HepG2 (cell line): ENCODE measurements around the gene EIF3L. TPM values are rescaled to one million over a fixed set of nuclear protein-coding genes. Genes with fewer than 3 reads are reported as not detected.

ENCODE experiments used
- FOXM1 ChIP-seq: sonication (generic); formaldehyde crosslinking; IDR thresholded peaks from 2 replicates; pipeline ENCODE4 v1.5.0; 2020; ENCODE audit warnings: missing genetic modification reagents
- KDM5B ChIP-seq: sonication (generic); formaldehyde crosslinking; IDR thresholded peaks from 2 replicates; pipeline ENCODE4 v1.4.0; 2020; ENCODE audit warnings: missing genetic modification reagents, mild to moderate bottlenecking, borderline replicate concordance
- NFKB2 ChIP-seq: sonication (generic); formaldehyde crosslinking; IDR thresholded peaks from 2 replicates; pipeline ENCODE4 v1.4.0; 2020; ENCODE audit warnings: missing genetic modification reagents, borderline replicate concordance
- NRL ChIP-seq: sonication (generic); formaldehyde crosslinking; IDR thresholded peaks from 2 replicates; pipeline ENCODE4 v1.5.0; 2020; ENCODE audit warnings: missing genetic modification reagents, mild to moderate bottlenecking, moderate library complexity, borderline replicate concordance
- PRPF4 ChIP-seq: fragments of 200-400 bp; formaldehyde crosslinking; IDR thresholded peaks from 2 replicates; pipeline ENCODE4 v1.6.1; 2016; ENCODE audit warnings: low read length, low read depth; ENCODE audit not compliant: poor library complexity, severe bottlenecking
- SKI ChIP-seq: fragments of 450-650 bp; IDR thresholded peaks from one replicate; pipeline ENCODE4 v1.6.1; 2018; ENCODE audit warnings: mild to moderate bottlenecking; ENCODE audit not compliant: partially characterized antibody
- SNRNP70 ChIP-seq: fragments of 200-400 bp; formaldehyde crosslinking; IDR thresholded peaks from 2 replicates; pipeline ENCODE4 v1.6.1; 2017; ENCODE audit warnings: mild to moderate bottlenecking, low read depth, low read length, moderate library complexity
- TEAD3 ChIP-seq: optimal IDR thresholded peaks from 2 replicates; pipeline ENCODE3; 2016; ENCODE audit warnings: borderline replicate concordance
- ZNF441 ChIP-seq: sonication (generic); formaldehyde crosslinking; IDR thresholded peaks from 2 replicates; pipeline ENCODE4 v1.7.0; 2021; ENCODE audit warnings: missing genetic modification reagents, borderline replicate concordance
- ZNF724P ChIP-seq: sonication (generic); formaldehyde crosslinking; IDR thresholded peaks from 2 replicates; pipeline ENCODE4 v1.8.0; 2022; ENCODE audit warnings: missing genetic modification reagents, borderline replicate concordance
- ZNF777 ChIP-seq: sonication (generic); formaldehyde crosslinking; IDR thresholded peaks from 2 replicates; pipeline ENCODE4 v1.4.0; 2020; ENCODE audit warnings: missing genetic modification reagents
- polyA plus RNA-seq, 8 experiments: library from polyadenylated mRNA; depleted of rRNA in 3 of 8; stranded (reverse) in 7 of 8; unstranded in 1 of 8; fragments of >200 nt; fragmentation: Illumina TruSeq in 4 of 8; extraction: Trizol in 4 of 8; gene quantifications; 2 replicates each; pipeline versions ENCODE4 v1.2.1 to v1.2.3, GENCODE V29; 2011 to 2016; ENCODE audit warnings: low read depth in 4 of 8, missing spikeins in 1 of 8, mixed read lengths in 1 of 8; ENCODE audit not compliant: insufficient read depth in 1 of 8
- total RNA-seq, 5 experiments: library from RNA; depleted of rRNA; stranded (reverse); fragments of >200 nt; fragmentation: Illumina TruSeq; extraction: Trizol; gene quantifications; 2 replicates each; pipeline ENCODE4 v1.2.3, GENCODE V29; 2016; ENCODE audit warnings: low read depth in 1 of 5
- TF ChIP-seq, protein P1 (sequence below): IDR thresholded peaks from 2 replicates; pipeline ENCODE4 v1.6.1; 2012; ENCODE audit warnings: low read length, improper control_type of control experiment
- TF ChIP-seq, protein P2 (sequence below), 2 experiments: sonication (generic) in 1 of 2; formaldehyde crosslinking in 1 of 2; IDR thresholded peaks; 2 replicates each; pipeline versions ENCODE4 v1.4.0 to v1.6.1; 2016 to 2020; ENCODE audit warnings: borderline replicate concordance in 1 of 2, low read depth in 1 of 2, mild to moderate bottlenecking in 1 of 2, missing genetic modification reagents in 1 of 2
- TF ChIP-seq, protein P3 (sequence below): sonication (generic); formaldehyde crosslinking; IDR thresholded peaks from 2 replicates; pipeline ENCODE4 v1.8.0; 2022; ENCODE audit warnings: missing genetic modification reagents, mild to moderate bottlenecking, borderline replicate concordance
- TF ChIP-seq, protein P4 (sequence below): sonication (generic); formaldehyde crosslinking; IDR thresholded peaks from 2 replicates; pipeline ENCODE4 v1.4.0; 2020; ENCODE audit warnings: missing genetic modification reagents

EIF3L gene
- total and polyA plus RNA-seq, 2 of the 13 experiments (the other 11 are each of a cell fraction or from before 2014, with no cell fraction given): 514 to 793 TPM

DNA sequence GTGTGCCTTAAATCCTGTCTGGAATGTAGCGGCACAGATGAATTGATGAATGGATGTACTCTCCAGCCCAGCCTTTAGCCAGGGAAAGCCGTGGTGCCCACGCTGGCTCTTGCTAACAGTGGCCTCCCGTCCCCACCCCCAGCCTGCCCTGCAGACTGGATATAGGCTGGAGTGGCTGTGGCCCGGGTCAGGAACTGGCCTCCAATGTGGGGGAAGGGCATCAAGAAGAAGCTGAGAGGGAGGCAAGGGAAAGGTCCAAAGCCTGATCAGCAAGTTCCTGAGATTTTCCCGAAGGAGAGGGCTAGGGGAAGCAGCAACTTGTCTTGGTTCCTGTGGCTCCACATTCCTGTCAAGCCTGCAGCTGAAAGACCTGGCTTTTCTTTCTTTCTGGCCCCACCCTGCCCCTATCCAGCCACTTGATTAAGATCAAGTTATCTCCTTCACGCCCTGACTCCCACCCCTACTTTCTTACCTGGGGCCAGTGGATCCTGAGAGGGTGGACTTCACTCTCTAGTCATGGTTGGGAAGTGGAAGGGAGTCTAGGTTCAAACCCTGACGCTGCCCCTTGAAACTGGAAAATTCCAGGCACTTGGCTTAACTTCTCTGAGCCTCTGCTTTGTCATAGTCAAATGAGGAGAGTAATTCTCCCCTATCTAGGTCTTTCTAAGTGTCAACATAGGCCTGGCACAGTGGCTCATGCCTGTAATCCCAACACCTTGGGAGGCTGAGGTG lies 45.9 kb downstream of the EIF3L start (continued):
- TF ChIP-seq, protein P1, sequence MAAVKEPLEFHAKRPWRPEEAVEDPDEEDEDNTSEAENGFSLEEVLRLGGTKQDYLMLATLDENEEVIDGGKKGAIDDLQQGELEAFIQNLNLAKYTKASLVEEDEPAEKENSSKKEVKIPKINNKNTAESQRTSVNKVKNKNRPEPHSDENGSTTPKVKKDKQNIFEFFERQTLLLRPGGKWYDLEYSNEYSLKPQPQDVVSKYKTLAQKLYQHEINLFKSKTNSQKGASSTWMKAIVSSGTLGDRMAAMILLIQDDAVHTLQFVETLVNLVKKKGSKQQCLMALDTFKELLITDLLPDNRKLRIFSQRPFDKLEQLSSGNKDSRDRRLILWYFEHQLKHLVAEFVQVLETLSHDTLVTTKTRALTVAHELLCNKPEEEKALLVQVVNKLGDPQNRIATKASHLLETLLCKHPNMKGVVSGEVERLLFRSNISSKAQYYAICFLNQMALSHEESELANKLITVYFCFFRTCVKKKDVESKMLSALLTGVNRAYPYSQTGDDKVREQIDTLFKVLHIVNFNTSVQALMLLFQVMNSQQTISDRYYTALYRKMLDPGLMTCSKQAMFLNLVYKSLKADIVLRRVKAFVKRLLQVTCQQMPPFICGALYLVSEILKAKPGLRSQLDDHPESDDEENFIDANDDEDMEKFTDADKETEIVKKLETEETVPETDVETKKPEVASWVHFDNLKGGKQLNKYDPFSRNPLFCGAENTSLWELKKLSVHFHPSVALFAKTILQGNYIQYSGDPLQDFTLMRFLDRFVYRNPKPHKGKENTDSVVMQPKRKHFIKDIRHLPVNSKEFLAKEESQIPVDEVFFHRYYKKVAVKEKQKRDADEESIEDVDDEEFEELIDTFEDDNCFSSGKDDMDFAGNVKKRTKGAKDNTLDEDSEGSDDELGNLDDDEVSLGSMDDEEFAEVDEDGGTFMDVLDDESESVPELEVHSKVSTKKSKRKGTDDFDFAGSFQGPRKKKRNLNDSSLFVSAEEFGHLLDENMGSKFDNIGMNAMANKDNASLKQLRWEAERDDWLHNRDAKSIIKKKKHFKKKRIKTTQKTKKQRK: no peak
- TF ChIP-seq FOXM1 (CRISPR knock-in tag) (no peak), SKI (no peak), ZNF441 (CRISPR knock-in tag) (no peak), ZNF777 (no peak), SNRNP70 (no peak), TEAD3 (no peak), KDM5B (no peak), PRPF4 (no peak), ZNF724P (no peak), NFKB2 (CRISPR knock-in tag) (no peak), NRL (no peak)
- TF ChIP-seq, protein P2, sequence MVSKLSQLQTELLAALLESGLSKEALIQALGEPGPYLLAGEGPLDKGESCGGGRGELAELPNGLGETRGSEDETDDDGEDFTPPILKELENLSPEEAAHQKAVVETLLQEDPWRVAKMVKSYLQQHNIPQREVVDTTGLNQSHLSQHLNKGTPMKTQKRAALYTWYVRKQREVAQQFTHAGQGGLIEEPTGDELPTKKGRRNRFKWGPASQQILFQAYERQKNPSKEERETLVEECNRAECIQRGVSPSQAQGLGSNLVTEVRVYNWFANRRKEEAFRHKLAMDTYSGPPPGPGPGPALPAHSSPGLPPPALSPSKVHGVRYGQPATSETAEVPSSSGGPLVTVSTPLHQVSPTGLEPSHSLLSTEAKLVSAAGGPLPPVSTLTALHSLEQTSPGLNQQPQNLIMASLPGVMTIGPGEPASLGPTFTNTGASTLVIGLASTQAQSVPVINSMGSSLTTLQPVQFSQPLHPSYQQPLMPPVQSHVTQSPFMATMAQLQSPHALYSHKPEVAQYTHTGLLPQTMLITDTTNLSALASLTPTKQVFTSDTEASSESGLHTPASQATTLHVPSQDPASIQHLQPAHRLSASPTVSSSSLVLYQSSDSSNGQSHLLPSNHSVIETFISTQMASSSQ (IDR thresholded peaks at IDR 0.05; ENCODE audit: low read depth): no peak
- TF ChIP-seq, protein P2 (CRISPR knock-in tag; IDR thresholded peaks at IDR 0.05; ENCODE audit: borderline replicate concordance): no peak
- TF ChIP-seq, protein P3, sequence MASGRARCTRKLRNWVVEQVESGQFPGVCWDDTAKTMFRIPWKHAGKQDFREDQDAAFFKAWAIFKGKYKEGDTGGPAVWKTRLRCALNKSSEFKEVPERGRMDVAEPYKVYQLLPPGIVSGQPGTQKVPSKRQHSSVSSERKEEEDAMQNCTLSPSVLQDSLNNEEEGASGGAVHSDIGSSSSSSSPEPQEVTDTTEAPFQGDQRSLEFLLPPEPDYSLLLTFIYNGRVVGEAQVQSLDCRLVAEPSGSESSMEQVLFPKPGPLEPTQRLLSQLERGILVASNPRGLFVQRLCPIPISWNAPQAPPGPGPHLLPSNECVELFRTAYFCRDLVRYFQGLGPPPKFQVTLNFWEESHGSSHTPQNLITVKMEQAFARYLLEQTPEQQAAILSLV: no peak
- TF ChIP-seq, protein P4, sequence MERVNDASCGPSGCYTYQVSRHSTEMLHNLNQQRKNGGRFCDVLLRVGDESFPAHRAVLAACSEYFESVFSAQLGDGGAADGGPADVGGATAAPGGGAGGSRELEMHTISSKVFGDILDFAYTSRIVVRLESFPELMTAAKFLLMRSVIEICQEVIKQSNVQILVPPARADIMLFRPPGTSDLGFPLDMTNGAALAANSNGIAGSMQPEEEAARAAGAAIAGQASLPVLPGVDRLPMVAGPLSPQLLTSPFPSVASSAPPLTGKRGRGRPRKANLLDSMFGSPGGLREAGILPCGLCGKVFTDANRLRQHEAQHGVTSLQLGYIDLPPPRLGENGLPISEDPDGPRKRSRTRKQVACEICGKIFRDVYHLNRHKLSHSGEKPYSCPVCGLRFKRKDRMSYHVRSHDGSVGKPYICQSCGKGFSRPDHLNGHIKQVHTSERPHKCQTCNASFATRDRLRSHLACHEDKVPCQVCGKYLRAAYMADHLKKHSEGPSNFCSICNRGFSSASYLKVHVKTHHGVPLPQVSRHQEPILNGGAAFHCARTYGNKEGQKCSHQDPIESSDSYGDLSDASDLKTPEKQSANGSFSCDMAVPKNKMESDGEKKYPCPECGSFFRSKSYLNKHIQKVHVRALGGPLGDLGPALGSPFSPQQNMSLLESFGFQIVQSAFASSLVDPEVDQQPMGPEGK: 0 out of 2 replicates have a peak, but pooled peaks have one; percentile 18
